Measurements from ENCODE around the gene ANKLE1.
"Not testable (repeated sequence)": the region's sequence is repeated elsewhere in the genome, so short reads cannot be mapped to it uniquely, and the experiment has no call there.

ANKLE1 gene

GRCh38 chr19:17248011-17248776, 33.5 kb upstream of the ANKLE1 start:
- peak; percentile 99 for DNase-seq

- no peak for DNase-seq
Observed at GRCh38 chr19:17249887-17250548, 31.7 kb upstream of the ANKLE1 start.

DNA sequence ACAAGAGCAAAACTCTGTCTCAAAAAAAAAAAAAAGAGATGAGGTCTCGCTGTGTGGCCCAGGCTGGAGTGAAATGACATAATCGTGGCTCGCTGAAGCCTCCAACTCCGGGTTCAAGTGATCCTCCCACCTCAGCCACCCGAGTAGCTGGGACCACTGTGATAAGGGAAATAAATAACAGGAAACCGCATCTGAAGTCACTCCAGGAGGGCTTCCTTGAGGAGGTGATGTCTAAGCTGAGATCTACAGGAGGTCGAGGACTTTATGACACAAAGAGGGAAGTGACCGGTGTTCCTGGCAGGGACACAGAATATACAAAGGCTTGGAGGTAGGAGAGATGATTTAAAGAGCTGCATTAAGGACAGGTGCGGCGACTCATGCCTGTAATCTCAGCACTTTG, 27.1 kb upstream of the ANKLE1 start:
- DNase-seq = no peak

DNA sequence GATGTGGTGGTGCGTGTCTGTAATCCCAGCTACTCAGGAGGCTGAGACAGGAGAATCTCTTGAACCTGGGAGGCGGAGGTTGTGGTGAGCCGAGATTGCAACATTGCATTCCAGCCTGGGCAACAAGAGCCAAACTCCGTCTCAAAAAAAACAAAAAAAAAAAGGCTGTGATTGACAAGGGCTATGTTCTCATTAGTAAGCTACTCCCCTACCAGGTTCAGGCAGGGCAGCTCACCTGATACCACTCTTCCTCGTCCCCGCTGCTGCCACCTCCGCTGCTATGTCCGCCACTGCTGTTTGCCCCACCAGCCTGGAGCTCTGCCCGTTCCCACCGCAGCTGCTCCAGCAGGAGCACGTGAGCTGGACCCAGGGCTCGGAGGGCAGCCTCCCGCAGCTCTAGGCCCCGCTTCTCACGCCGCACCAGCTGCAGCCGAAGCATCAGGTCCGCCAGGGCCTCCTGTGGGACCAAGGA, 26.5 kb upstream of the ANKLE1 start:
- DNase-seq = no peak

DNA sequence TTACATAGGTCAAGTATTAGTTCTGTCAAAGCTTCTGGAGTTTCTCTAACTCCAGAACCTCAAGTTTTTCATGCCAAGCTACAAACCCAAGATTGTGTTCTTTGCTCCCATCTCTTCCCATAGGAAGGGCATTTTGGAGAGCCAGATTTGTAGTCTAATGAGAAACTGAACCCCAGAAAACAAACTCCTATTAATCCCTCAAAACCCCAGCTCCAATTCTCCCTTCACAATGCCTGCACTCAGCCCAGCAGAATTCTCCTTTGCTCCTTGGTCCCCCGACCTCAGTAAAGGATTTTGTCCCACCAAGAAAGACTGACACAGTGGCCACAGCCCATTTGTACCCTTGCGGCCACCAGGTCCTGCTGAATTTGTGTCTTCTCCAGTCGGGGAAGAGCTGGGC, 25.6 kb upstream of the ANKLE1 start:
- DNase-seq = no peak

DNA sequence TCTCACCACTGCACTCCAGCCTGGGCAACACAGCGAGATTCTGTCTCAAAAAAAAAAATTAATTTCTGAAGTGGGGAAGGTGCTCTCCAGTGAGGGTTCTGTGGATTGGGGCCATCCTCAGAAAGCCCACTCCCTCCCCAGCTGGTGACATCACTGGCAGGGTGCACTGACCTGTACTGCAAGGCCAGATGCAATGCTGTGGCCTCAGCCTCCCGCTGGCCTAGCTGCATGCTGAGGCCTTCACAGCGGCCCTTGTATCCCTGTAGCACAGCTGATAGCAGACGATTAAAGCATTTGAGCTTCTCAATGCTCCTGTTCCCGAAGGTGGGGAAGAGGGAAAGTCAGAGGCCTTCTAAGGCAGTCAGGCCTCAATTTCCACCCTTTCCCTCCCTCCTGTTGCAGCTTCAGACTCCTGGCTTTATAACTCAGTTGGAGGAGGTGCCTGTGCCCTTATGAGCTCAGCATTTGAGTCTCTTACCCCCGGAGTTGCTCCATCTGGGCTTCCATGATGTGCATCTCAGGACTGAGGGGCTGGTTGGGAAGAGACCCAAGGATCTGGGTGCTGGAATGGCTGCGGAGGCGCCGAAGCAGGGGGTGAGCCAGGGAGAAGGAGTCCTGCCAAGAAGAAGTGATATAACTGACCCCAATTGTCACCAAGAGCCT, 22.5 kb upstream of the ANKLE1 start:
- DNase-seq = peak; percentile 53

DNA sequence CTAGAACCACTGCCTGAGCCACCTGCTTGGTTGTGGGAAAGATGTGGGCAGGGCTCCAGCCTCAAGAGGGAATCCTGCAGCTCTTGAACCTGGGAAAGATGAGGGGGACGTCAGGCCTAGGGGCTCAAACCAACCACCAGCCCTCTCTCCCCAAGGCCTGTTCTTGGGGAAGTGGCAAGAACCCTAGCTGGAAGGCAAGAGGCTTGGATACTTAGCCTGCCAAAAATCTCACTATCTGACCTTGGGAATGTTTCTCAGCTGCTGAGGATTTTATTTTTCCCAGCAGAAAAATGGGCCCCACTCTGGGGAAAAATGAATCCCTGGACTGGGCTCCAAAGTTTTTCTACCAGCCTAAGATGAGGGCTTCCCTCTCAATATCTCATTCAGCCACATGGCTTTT, 21.8 kb upstream of the ANKLE1 start:
- no peak for DNase-seq

DNA sequence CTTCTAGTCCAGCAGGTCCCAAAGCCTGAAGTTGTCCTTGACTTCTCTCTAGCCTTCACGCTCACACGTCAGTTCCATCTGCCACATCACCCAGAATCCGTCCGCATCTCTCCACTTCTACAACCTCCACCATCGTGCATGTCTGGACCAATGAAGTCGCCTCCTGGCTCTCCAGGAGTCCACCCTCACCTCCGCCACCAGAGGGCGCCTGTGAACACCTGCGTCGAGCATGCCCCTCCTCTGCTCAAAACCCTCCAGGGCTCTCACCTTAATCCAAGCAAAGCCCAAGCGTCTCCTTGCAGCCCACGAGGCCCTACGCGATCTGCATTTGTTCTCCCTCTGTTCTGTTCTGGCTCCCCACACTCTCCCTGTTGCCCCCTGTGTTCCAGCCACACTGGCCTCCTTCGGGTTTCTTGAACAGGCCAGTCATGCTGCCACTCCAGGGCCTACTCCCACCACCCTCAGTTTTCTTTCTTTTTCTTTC, 20.8 kb upstream of the ANKLE1 start:
- DNase-seq = peak; percentile 99

GRCh38 chr19:17262557-17262956, 19.1 kb upstream of the ANKLE1 start:
- no peak for DNase-seq

- no peak for DNase-seq
Observed at GRCh38 chr19:17263712-17264640, 17.7 kb upstream of the ANKLE1 start.

- no peak for DNase-seq
Observed at GRCh38 chr19:17264641-17264979, 17.1 kb upstream of the ANKLE1 start, which contains the start of gene USHBP1. Gene USHBP1 (minus strand): TSS chr19:17264745. CDS start chr19:17264299, 446 bp downstream.

GRCh38 chr19:17266026-17266425, 15.7 kb upstream of the ANKLE1 start:
- DNase-seq = no peak

GRCh38 chr19:17266589-17266974, 15.1 kb upstream of the ANKLE1 start:
- no peak for DNase-seq

DNA sequence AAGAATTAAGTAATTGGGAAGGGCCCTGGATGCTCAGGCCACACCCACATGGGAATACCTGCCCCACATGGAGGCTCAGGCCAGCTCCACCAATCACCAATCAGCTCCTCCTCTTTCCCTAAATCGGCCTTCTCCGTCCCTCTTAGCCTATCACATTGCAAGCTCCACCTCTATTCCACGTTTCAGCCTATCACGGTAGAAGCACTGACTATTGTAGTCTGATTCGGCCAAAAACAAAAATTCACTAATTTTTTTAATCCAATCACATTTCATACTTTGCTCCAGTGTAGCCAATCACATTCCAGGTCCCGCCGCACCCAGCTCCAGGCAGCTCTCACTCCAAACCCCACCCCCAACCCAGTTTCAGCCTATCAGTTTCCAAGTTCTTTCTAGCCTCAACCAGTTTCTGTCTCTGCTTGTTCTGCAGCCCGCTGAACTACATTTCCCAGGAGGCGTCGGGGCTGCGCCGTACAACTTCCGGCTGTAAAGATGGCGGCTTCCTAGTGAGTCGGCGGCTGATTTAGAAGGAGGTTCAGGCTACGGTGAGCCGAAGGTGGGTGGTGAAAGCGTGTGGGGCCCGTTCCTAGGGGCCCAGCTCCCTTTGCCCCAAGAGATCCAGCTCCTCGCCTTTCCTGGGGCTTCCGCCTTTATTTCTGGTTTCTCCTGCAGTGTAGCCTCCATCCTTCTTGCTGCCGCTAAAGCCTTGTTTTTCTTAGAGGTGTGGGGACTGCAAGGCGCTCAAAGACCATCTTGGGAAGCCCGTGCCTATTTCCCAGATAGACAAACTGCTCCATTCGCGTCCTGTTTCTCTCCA, 14.5 kb upstream of the ANKLE1 start, which contains the start of gene BABAM1:
BABAM1 (plus strand) TSS at position 469 of the 814 bp plus-strand sequence. CDS start 1,364 bp downstream, outside the sequence.
- DNase-seq = peak; percentile 100

DNA sequence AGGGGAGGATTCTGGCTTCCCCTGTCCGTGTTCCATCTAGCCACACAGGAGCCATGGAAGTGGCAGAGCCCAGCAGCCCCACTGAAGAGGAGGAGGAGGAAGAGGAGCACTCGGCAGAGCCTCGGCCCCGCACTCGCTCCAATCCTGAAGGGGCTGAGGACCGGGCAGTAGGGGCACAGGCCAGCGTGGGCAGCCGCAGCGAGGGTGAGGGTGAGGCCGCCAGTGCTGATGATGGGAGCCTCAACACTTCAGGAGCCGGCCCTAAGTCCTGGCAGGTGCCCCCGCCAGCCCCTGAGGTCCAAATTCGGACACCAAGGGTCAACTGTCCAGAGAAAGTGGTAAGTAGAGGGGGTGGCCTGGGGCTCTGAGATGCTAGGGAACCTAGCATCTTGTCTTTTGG, 12.9 kb upstream of the ANKLE1 start:
- no peak for DNase-seq

GRCh38 chr19:17274892-17275291, 6.8 kb upstream of the ANKLE1 start:
- not testable (repeated sequence) for DNase-seq

GRCh38 chr19:17275441-17276175, 6.1 kb upstream of the ANKLE1 start:
- DNase-seq = no peak

GRCh38 chr19:17279436-17279835, 2.3 kb upstream of the ANKLE1 start:
- DNase-seq = no peak

- DNase-seq = peak; percentile 98
Observed at GRCh38 chr19:17282488-17283125, 906 bp downstream of the ANKLE1 start.

DNA sequence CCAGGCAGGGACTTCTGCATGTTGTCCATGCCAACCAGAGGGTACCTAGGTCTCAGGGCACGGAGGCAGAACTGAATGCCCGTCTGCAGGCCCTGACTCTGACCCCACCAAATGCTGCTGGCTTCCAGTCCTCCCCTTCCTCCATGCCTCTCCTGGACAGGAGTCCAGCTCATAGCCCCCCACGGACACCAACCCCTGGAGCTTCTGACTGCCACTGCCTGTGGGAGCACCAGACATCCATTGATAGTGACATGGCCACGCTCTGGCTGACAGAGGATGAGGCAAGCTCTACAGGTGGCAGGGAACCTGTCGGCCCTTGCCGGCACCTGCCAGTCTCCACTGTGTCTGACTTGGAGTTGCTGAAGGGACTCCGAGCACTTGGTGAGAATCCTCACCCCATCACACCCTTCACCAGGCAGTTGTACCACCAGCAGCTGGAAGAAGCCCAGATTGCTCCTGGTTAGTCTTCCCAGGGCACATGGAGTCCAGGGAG, 1.8 kb downstream of the ANKLE1 start:
- no peak for DNase-seq
